GM21381 (cell line): ENCODE results near the gene AP4M1.

Experiments used
- ATAC-seq: cut with Tn5 transposase; IDR thresholded peaks from one replicate; pipeline ENCODE4 v1.9.1; 2021; ENCODE audit warnings: mild to moderate bottlenecking, moderate library complexity; ENCODE audit not compliant: unreplicated experiment

Gene AP4M1

GRCh38 chr7:100157334-100158228 is 56.1 kb downstream of the AP4M1 start:
- no peak for ATAC-seq
